ENCODE results near the gene NPM3.

Gene NPM3

GRCh38 chr10:101770331-101771215 lies 12.7 kb downstream of the NPM3 start:
- Histone ChIP-seq H4K20me1 (peaks cover 57% of the 10 kb centered on the region), H3K9me3 (no peaks in the 10 kb centered on the region), H3K4me3 (no peak overlapping the region), H3K27me3 (peaks cover 78% of the 10 kb centered on the region), H3K4me1 (no peaks in the 10 kb centered on the region), H3K9ac (no peak overlapping the region), H3K4me2 (no peak overlapping the region), H3K27ac (no peak overlapping the region), H3K36me3 (no peaks in the 10 kb centered on the region)
- no peak for TF ChIP-seq Cebpa-rat (IDR thresholded peaks at IDR 0.05)

- no peaks in the 10 kb centered on the region for H3K9me3 ChIP-seq
- peaks cover 68% of the 10 kb centered on the region for H3K27me3 ChIP-seq
- H3K4me1 ChIP-seq = no peaks in the 10 kb centered on the region
- no peak overlapping the region for H3K27ac ChIP-seq
- H3K36me3 ChIP-seq = no peaks in the 10 kb centered on the region
- H3K4me2 ChIP-seq = no peak overlapping the region
- H4K20me1 ChIP-seq = peaks cover 48% of the 10 kb centered on the region
- H3K4me3 ChIP-seq = no peak overlapping the region
- no peak overlapping the region for H3K9ac ChIP-seq
- no peak for TF ChIP-seq Cebpa-rat (IDR thresholded peaks at IDR 0.05)
Observed at GRCh38 chr10:101769541-101770180, 13.6 kb downstream of the NPM3 start.

GRCh38 chr10:101768791-101769170 lies 14.5 kb downstream of the NPM3 start:
- Histone ChIP-seq H3K36me3 (no peaks in the 10 kb centered on the region), H3K27me3 (peaks cover 60% of the 10 kb centered on the region), H3K27ac (no peak overlapping the region), H4K20me1 (peaks cover 39% of the 10 kb centered on the region), H3K4me1 (no peaks in the 10 kb centered on the region), H3K4me3 (no peak overlapping the region), H3K9me3 (no peaks in the 10 kb centered on the region), H3K9ac (no peak overlapping the region), H3K4me2 (no peak overlapping the region)
- TF ChIP-seq Cebpa-rat (IDR thresholded peaks at IDR 0.05) = no peak

- no peak overlapping the region for H3K27ac ChIP-seq
- H3K9me3 ChIP-seq = no peaks in the 10 kb centered on the region
- peaks cover 54% of the 10 kb centered on the region for H3K27me3 ChIP-seq
- no peak overlapping the region for H3K4me3 ChIP-seq
- no peaks in the 10 kb centered on the region for H3K36me3 ChIP-seq
- TF ChIP-seq Cebpa-rat (IDR thresholded peaks at IDR 0.05) = no peak
- peaks cover 33% of the 10 kb centered on the region for H4K20me1 ChIP-seq
- H3K9ac ChIP-seq = no peak overlapping the region
- H3K4me1 ChIP-seq = no peaks in the 10 kb centered on the region
- H3K4me2 ChIP-seq = no peak overlapping the region
Observed at GRCh38 chr10:101767966-101768790, 15.1 kb downstream of the NPM3 start.

- peaks cover 48% of the 10 kb centered on the region for H3K27me3 ChIP-seq
- no peak overlapping the region for H3K27ac ChIP-seq
- H4K20me1 ChIP-seq = peaks cover 27% of the 10 kb centered on the region
- no peaks in the 10 kb centered on the region for H3K36me3 ChIP-seq
- no peak overlapping the region for H3K4me2 ChIP-seq
- no peaks in the 10 kb centered on the region for H3K4me1 ChIP-seq
- H3K9ac ChIP-seq = no peak overlapping the region
- TF ChIP-seq Cebpa-rat (IDR thresholded peaks at IDR 0.05) = no peak
- H3K9me3 ChIP-seq = no peaks in the 10 kb centered on the region
- no peak overlapping the region for H3K4me3 ChIP-seq
Observed at GRCh38 chr10:101767600-101767945, 15.7 kb downstream of the NPM3 start.

GRCh38 chr10:101766753-101767599 lies 16.3 kb downstream of the NPM3 start:
- no peaks in the 10 kb centered on the region for H3K9me3 ChIP-seq
- H3K36me3 ChIP-seq = no peaks in the 10 kb centered on the region
- no peak overlapping the region for H3K27ac ChIP-seq
- no peaks in the 10 kb centered on the region for H3K4me1 ChIP-seq
- H3K27me3 ChIP-seq = peaks cover 42% of the 10 kb centered on the region
- no peak overlapping the region for H3K4me2 ChIP-seq
- no peak overlapping the region for H3K9ac ChIP-seq
- H3K4me3 ChIP-seq = no peak overlapping the region
- peaks cover 21% of the 10 kb centered on the region for H4K20me1 ChIP-seq
- no peak for TF ChIP-seq Cebpa-rat (IDR thresholded peaks at IDR 0.05)

GRCh38 chr10:101766306-101766705 lies 16.9 kb downstream of the NPM3 start:
- Histone ChIP-seq H3K27me3 (peaks cover 35% of the 10 kb centered on the region), H3K27ac (no peak overlapping the region), H3K9ac (no peak overlapping the region), H4K20me1 (peaks cover 14% of the 10 kb centered on the region; the same call in 1 of the 2 replicates), H3K4me2 (no peak overlapping the region), H3K4me3 (no peak overlapping the region), H3K9me3 (no peaks in the 10 kb centered on the region), H3K4me1 (no peaks in the 10 kb centered on the region), H3K36me3 (no peaks in the 10 kb centered on the region)
- TF ChIP-seq Cebpa-rat (IDR thresholded peaks at IDR 0.05) = no peak

GRCh38 chr10:101763141-101763846 lies 20.0 kb downstream of the NPM3 start:
- Histone ChIP-seq H3K4me1 (no peaks in the 10 kb centered on the region), H3K9me3 (no peaks in the 10 kb centered on the region), H3K36me3 (no peaks in the 10 kb centered on the region), H3K4me3 (no peak overlapping the region), H3K9ac (no peak overlapping the region), H3K27me3 (peaks cover 18% of the 10 kb centered on the region), H3K27ac (no peak overlapping the region), H4K20me1 (no peaks in the 10 kb centered on the region), H3K4me2 (no peak overlapping the region)
- no peak for TF ChIP-seq Cebpa-rat (IDR thresholded peaks at IDR 0.05)

- Histone ChIP-seq H3K36me3 (no peaks in the 10 kb centered on the region), H3K27me3 (peaks cover 14% of the 10 kb centered on the region), H3K4me2 (no peak overlapping the region), H3K4me1 (no peaks in the 10 kb centered on the region), H3K27ac (no peak overlapping the region), H3K9me3 (no peaks in the 10 kb centered on the region), H4K20me1 (no peaks in the 10 kb centered on the region), H3K9ac (no peak overlapping the region), H3K4me3 (no peak overlapping the region)
- TF ChIP-seq Cebpa-rat (IDR thresholded peaks at IDR 0.05) = no peak
Observed at GRCh38 chr10:101762736-101763135, 20.5 kb downstream of the NPM3 start.

Measured in BLaER1 (cell line).